ENCODE measurements around the gene METTL16.

Gene METTL16

DNA sequence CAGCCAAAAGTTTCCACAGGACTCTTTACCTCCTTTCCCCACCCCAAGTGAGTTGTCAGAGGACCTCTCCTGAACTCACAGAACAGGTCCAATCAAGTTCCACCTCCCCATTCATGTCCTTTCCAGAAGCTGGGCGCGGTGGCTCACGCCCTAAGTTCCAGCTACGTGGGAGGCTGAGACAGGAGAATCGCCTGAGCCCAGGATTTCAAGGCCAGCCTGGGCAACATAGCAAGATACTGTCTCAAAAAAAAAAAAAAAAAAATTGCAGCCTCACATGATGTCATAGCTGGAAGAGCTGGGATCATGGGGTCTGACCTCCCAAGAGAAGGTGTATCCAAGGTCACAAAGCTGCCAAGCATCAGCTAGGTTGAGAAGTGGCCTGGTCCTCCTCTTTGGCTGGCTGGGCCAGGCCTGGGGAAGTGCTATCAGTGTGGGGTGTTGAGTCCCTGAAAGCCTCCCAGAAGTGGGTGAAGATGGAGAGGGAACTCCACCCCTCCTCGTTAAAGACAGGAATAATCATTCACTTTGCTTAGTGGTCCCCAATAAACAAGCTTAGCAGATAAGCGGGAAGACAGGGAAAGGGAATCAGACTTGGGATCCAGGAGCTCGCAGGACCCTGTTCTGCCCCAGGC is 105.3 kb downstream of the METTL16 start:
- H3K4me3 ChIP-seq (ENCODE audit: low read depth, low read length): no peak overlapping the region
- no peak for DNase-seq (ENCODE audit: low read depth)
- no peak for TF ChIP-seq POLR2A (IDR thresholded peaks at IDR 0.05; ENCODE audit: extremely low read depth, insufficient read length)
- TF ChIP-seq MYC (IDR thresholded peaks at IDR 0.05; ENCODE audit: low read depth, low read length): no peak
- TF ChIP-seq, protein P1, sequence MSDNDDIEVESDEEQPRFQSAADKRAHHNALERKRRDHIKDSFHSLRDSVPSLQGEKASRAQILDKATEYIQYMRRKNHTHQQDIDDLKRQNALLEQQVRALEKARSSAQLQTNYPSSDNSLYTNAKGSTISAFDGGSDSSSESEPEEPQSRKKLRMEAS (IDR thresholded peaks at IDR 0.05; ENCODE audit: low read depth, low read length): no peak
- no peak for TF ChIP-seq CTCF (IDR thresholded peaks at IDR 0.05; ENCODE audit: low read depth, low read length)

GRCh38 chr17:2405247-2405926 is 106.3 kb downstream of the METTL16 start:
- TF ChIP-seq CTCF (IDR thresholded peaks at IDR 0.05; ENCODE audit: low read depth, low read length): no peak
- no peak for TF ChIP-seq POLR2A (IDR thresholded peaks at IDR 0.05; ENCODE audit: extremely low read depth, insufficient read length)
- TF ChIP-seq, protein P1 (IDR thresholded peaks at IDR 0.05; ENCODE audit: low read depth, low read length): no peak
- TF ChIP-seq MYC (IDR thresholded peaks at IDR 0.05; ENCODE audit: low read depth, low read length): no peak
- DNase-seq (ENCODE audit: low read depth): peak; percentile 35
- H3K4me3 ChIP-seq (ENCODE audit: low read depth, low read length): no peak overlapping the region

DNA sequence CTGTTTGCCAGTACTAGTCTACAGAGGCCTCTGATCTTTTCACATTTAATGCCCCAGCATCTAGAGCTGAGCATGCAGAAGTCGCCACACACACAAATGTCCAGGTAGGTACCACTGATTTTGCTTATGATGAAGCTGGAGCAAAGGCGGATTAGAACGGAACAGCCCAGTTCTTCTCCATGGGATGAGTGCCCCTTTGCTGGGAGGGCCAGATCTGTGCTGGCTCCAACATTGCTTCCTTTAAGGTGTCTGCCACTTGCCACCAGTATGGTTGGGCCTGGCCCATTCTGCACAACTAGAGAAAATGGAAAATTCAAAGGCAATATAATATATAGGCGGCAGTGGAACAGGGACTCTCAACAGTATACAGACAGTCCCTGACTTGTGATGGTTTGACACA is 108.6 kb downstream of the METTL16 start:
- H3K4me3 ChIP-seq (ENCODE audit: low read depth, low read length): no peak overlapping the region
- TF ChIP-seq, protein P1 (IDR thresholded peaks at IDR 0.05; ENCODE audit: low read depth, low read length): no peak
- no peak for TF ChIP-seq CTCF (IDR thresholded peaks at IDR 0.05; ENCODE audit: low read depth, low read length)
- no peak for TF ChIP-seq MYC (IDR thresholded peaks at IDR 0.05; ENCODE audit: low read depth, low read length)
- no peak for TF ChIP-seq POLR2A (IDR thresholded peaks at IDR 0.05; ENCODE audit: extremely low read depth, insufficient read length)
- no peak for DNase-seq (ENCODE audit: low read depth)

GRCh38 chr17:2402544-2402943 is 109.1 kb downstream of the METTL16 start:
- peak overlapping the region; percentile 45 for H3K4me3 ChIP-seq (ENCODE audit: low read depth, low read length)
- no peak for DNase-seq (ENCODE audit: low read depth)
- TF ChIP-seq CTCF (IDR thresholded peaks at IDR 0.05; ENCODE audit: low read depth, low read length): no peak

DNA sequence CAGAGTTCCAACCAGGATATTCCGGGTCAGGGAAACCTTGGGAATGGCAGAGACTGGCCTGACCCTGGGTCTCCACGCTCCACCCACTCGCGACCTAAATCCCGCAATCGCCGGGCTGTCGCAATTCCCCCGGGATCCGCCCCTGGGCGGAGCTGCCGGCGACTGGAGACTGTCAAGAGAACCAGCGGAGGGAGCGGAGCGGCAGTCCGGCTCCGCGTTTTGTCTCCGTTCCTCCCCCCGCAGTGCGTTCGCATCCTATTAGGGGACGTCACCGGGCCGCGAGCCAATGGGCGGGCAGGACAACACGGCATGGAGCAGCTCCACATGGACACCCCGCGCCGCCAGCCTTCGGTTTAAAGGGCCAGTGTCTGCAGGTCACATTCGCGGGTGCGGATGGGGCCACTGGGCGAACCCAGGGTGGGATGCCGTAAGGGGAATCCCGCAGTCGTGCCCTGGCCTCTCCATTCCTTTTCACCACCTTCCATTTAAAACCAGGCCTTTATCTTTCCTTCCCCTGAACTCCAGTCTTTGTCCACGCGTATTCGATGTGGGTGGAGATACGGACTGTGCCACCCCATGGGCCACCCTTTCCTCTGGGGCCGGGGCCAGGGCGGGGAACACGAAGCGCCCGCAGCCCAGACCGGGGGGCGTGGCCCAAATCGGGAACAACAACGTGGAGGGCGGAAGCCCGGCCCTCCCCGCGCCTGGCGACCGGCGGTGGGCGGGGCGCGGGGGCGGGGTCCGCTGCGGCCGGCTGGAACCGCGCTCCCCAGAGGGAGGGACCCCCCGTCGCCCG is 110.1 kb downstream of the METTL16 start:
- TF ChIP-seq MYC (IDR thresholded peaks at IDR 0.05; ENCODE audit: low read depth, low read length) (peak; percentile 74), POLR2A (IDR thresholded peaks at IDR 0.05; ENCODE audit: extremely low read depth, insufficient read length) (no peak)
- TF ChIP-seq, protein P1 (IDR thresholded peaks at IDR 0.05; ENCODE audit: low read depth, low read length): peak; percentile 86
- peak; percentile 97 for DNase-seq (ENCODE audit: low read depth)
- H3K4me3 ChIP-seq (ENCODE audit: low read depth, low read length): peak overlapping the region; percentile 62

GRCh38 chr17:2400877-2401425 is 110.7 kb downstream of the METTL16 start, which contains the start of gene MNT:
TSS of gene MNT (minus strand) at chr17:2401060. CDS start at chr17:2400712, 348 bp downstream.
- TF ChIP-seq CTCF (IDR thresholded peaks at IDR 0.05; ENCODE audit: low read depth, low read length) (no peak), POLR2A (IDR thresholded peaks at IDR 0.05; ENCODE audit: extremely low read depth, insufficient read length) (peak; percentile 42), MYC (IDR thresholded peaks at IDR 0.05; ENCODE audit: low read depth, low read length) (peak; percentile 78)
- TF ChIP-seq, protein P1 (IDR thresholded peaks at IDR 0.05; ENCODE audit: low read depth, low read length): peak; percentile 72
- H3K4me3 ChIP-seq (ENCODE audit: low read depth, low read length): peak within 1 kb of the TSS; percentile 73
- DNase-seq (ENCODE audit: low read depth): peak; percentile 92

Measured in NB4 (cell line).